ENCODE measurements around the gene RPAP3. TPM values are rescaled to one million over a fixed set of nuclear protein-coding genes. Genes with fewer than 3 reads are reported as not detected.

Gene RPAP3
- total RNA-seq, 1 donor from 2014 or later = 7.6 TPM

- no peak for TF ChIP-seq CTCF (IDR thresholded peaks at IDR 0.05; ENCODE audit: insufficient read depth, low read length, severe bottlenecking)
- FAIRE-seq (no peak), DNase-seq (ENCODE audit: low read depth) (no peak)
- Histone ChIP-seq H3K4me3 (ENCODE audit: low read depth, low read length) (no peak overlapping the region), H3K36me3 (ENCODE audit: control insufficient read depth, insufficient read depth, low read length) (no peaks in the 10 kb centered on the region), H3K27me3 (ENCODE audit: control insufficient read depth, insufficient read depth, low read length) (no peaks in the 10 kb centered on the region)
Measured at GRCh38 chr12:47710278-47710677, 4.4 kb upstream of the RPAP3 start.

GRCh38 chr12:47709671-47710070, 3.8 kb upstream of the RPAP3 start:
- FAIRE-seq (no peak), DNase-seq (ENCODE audit: low read depth) (no peak)

GRCh38 chr12:47709237-47709636, 3.4 kb upstream of the RPAP3 start:
- DNase-seq (ENCODE audit: low read depth) (no peak), FAIRE-seq (no peak)

More at GRCh38 chr12:47709671-47710070, 3.8 kb upstream of the RPAP3 start:
- H3K27me3 ChIP-seq (ENCODE audit: control insufficient read depth, insufficient read depth, low read length) = no peaks in the 10 kb centered on the region
- H3K36me3 ChIP-seq (ENCODE audit: control insufficient read depth, insufficient read depth, low read length) = no peaks in the 10 kb centered on the region
- H3K4me3 ChIP-seq (ENCODE audit: low read depth, low read length) = no peak overlapping the region
- no peak for TF ChIP-seq CTCF (IDR thresholded peaks at IDR 0.05; ENCODE audit: insufficient read depth, low read length, severe bottlenecking)

GRCh38 chr12:47707905-47708543, 2.2 kb upstream of the RPAP3 start:
- TF ChIP-seq CTCF (IDR thresholded peaks at IDR 0.05; ENCODE audit: insufficient read depth, low read length, severe bottlenecking) = no peak
- no peak for FAIRE-seq
- Histone ChIP-seq H3K27me3 (ENCODE audit: control insufficient read depth, insufficient read depth, low read length) (no peaks in the 10 kb centered on the region), H3K36me3 (ENCODE audit: control insufficient read depth, insufficient read depth, low read length) (no peaks in the 10 kb centered on the region), H3K4me3 (ENCODE audit: low read depth, low read length) (no peak overlapping the region)
- no peak for DNase-seq (ENCODE audit: low read depth)

More at GRCh38 chr12:47709237-47709636, 3.4 kb upstream of the RPAP3 start:
- no peak for TF ChIP-seq CTCF (IDR thresholded peaks at IDR 0.05; ENCODE audit: insufficient read depth, low read length, severe bottlenecking)
- no peaks in the 10 kb centered on the region for H3K36me3 ChIP-seq (ENCODE audit: control insufficient read depth, insufficient read depth, low read length)
- H3K4me3 ChIP-seq (ENCODE audit: low read depth, low read length) = no peak overlapping the region
- H3K27me3 ChIP-seq (ENCODE audit: control insufficient read depth, insufficient read depth, low read length) = no peaks in the 10 kb centered on the region

GRCh38 chr12:47707355-47707754, 1.5 kb upstream of the RPAP3 start:
- H3K36me3 ChIP-seq (ENCODE audit: control insufficient read depth, insufficient read depth, low read length) = no peaks in the 10 kb centered on the region
- FAIRE-seq = no peak

More at GRCh38 chr12:47707355-47707754, 1.5 kb upstream of the RPAP3 start:
- TF ChIP-seq CTCF (IDR thresholded peaks at IDR 0.05; ENCODE audit: insufficient read depth, low read length, severe bottlenecking) = no peak
- DNase-seq (ENCODE audit: low read depth) = no peak
- H3K27me3 ChIP-seq (ENCODE audit: control insufficient read depth, insufficient read depth, low read length) = no peaks in the 10 kb centered on the region
- no peak overlapping the region for H3K4me3 ChIP-seq (ENCODE audit: low read depth, low read length)
